Measurements from ENCODE around the gene FKBP7.

GRCh38 chr2:178498137-178498536, 19.7 kb upstream of the FKBP7 start:
- TF ChIP-seq CTCF (IDR thresholded peaks at IDR 0.05) (no peak), EP300 (IDR thresholded peaks at IDR 0.05) (no peak), POLR2A (IDR thresholded peaks at IDR 0.05) (no peak), POLR2AphosphoS5 (IDR thresholded peaks at IDR 0.05) (no peak)
